ENCODE measurements around the gene THRB. TPM values are rescaled to one million over a fixed set of nuclear protein-coding genes. Genes with fewer than 3 reads are reported as not detected.

Gene THRB
- total and polyA plus RNA-seq, 5 donors from 2014 or later, result 0.30 TPM; not detected in 4

DNA sequence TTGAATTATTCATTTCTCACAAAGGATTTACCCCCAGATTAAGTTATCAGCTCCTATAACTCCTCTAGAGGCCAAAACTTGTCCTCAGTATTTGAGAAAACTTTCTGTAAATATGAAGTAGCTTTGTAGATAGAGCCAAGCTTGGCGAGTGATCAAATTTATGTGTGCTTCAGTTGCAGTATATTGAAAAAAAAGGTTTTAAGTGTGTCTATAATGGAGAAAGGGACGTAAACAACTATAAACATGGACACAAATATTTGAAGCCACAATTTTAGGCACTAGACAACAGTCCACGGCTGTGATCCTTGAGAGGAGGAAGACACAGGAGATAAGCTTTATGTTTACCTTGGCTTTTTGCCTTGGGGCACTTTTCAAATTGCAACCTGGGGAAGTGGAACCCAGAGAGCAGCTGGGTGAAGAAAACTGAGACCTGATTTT, 118.7 kb downstream of the THRB start:
- no peak overlapping the region for H3K4me3 Mint-ChIP-seq
- DNase-seq (no peak), ATAC-seq (ENCODE audit: low read depth in 2 of 2) (no peak)
- H3K9me3 ChIP-seq (ENCODE audit: control insufficient read depth in 2 of 2, low read length in 2 of 2), result no peaks in the 10 kb centered on the region
- H3K36me3 ChIP-seq (ENCODE audit: control insufficient read depth, insufficient read depth, low read length), result no peaks in the 10 kb centered on the region
- no peaks in the 10 kb centered on the region for H3K27me3 Mint-ChIP-seq
- H3K4me3 ChIP-seq (ENCODE audit: low read depth, low read length), result no peak overlapping the region
- H3K27me3 ChIP-seq (ENCODE audit: control insufficient read depth, insufficient read depth, low read length), result no peaks in the 10 kb centered on the region
- no peaks in the 10 kb centered on the region for H3K4me1 ChIP-seq (ENCODE audit: control insufficient read depth, insufficient read depth, low read length, poor library complexity, severe bottlenecking)
- no peaks in the 10 kb centered on the region for H3K36me3 Mint-ChIP-seq
- H3K27ac ChIP-seq (ENCODE audit: insufficient read depth, low read length, poor library complexity, severe bottlenecking), result no peak overlapping the region
- no peak overlapping the region for H3K27ac Mint-ChIP-seq
- no peaks in the 10 kb centered on the region for H3K4me1 Mint-ChIP-seq
- peaks cover 0 to 4% (median 2%) of the 10 kb centered on the region in 7 donors for H3K9me3 Mint-ChIP-seq

DNA sequence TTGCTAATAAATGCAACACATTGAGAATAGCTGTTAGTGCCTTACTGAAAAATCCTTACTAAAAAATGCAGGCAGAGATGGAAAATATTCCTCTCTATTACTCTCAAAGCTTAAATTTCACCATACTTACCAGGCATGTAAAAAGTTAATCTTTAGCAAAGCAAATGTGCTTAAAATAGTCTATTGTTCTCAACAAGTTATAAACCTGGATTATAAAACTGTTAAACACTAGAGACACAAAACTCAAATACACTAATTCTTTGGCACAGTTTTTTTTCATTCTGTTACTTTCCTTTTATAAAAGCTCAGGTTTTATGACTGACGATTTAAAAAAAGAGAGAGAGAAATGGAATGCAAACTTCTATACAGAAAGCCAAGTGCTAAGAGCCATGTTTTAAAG, 119.8 kb downstream of the THRB start:
- Mint-ChIP-seq H3K27me3 (no peaks in the 10 kb centered on the region), H3K4me1 (no peaks in the 10 kb centered on the region), H3K36me3 (no peaks in the 10 kb centered on the region), H3K27ac (no peak overlapping the region), H3K9me3 (peaks cover 0 to 3% (median under 1%) of the 10 kb centered on the region in 7 donors), H3K4me3 (no peak overlapping the region)
- ATAC-seq (ENCODE audit: low read depth in 2 of 2) (no peak), DNase-seq (no peak)
- Histone ChIP-seq H3K36me3 (ENCODE audit: control insufficient read depth, insufficient read depth, low read length) (no peaks in the 10 kb centered on the region), H3K4me1 (ENCODE audit: control insufficient read depth, insufficient read depth, low read length, poor library complexity, severe bottlenecking) (no peaks in the 10 kb centered on the region), H3K27ac (ENCODE audit: insufficient read depth, low read length, poor library complexity, severe bottlenecking) (no peak overlapping the region), H3K27me3 (ENCODE audit: control insufficient read depth, insufficient read depth, low read length) (no peaks in the 10 kb centered on the region), H3K4me3 (ENCODE audit: low read depth, low read length) (no peak overlapping the region), H3K9me3 (ENCODE audit: control insufficient read depth in 2 of 2, low read length in 2 of 2) (no peaks in the 10 kb centered on the region)

DNA sequence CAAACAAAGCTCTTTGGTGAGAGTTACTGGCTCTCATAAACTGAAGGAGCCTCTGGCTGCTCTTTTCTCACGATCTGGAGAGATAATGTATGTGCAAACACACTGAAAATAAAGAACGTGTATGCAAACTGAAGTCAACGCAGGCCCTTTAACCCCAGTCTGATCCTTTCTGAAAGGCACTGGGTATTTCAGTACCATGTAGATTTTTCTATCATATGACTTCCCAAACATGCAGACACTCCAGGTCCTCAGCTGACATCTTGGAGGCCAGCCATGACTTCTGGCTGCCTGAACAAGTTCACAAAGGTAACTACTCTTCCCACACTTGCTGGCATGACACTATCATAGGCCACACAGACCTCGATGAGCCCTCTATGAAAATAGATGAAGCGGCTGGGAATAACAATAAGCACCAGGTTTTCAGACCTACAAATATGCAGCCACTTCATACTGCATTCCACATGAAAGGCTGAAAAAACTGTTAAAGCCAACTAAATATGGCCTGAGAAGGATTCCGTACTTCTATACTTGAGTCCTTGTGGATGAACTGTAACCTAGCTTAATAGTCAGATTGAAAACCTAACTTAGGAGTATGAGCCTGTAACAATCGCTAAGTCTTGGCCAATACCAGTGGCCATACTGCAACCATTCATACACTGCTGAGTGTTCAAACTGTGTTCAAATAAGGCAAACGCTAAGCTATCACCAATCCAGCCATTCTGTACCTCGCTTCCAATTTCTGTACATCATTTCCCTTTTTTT, 121.3 kb downstream of the THRB start:
- no peaks in the 10 kb centered on the region for H3K27me3 ChIP-seq (ENCODE audit: control insufficient read depth, insufficient read depth, low read length)
- Mint-ChIP-seq H3K36me3 (no peaks in the 10 kb centered on the region), H3K4me3 (no peak overlapping the region), H3K27ac (no peak overlapping the region), H3K4me1 (no peaks in the 10 kb centered on the region), H3K9me3 (peaks cover 0 to 4% (median 2%) of the 10 kb centered on the region in 7 donors), H3K27me3 (no peaks in the 10 kb centered on the region)
- no peaks in the 10 kb centered on the region for H3K36me3 ChIP-seq (ENCODE audit: control insufficient read depth, insufficient read depth, low read length)
- no peak for DNase-seq
- no peak for ATAC-seq (ENCODE audit: low read depth in 2 of 2)
- no peaks in the 10 kb centered on the region for H3K4me1 ChIP-seq (ENCODE audit: control insufficient read depth, insufficient read depth, low read length, poor library complexity, severe bottlenecking)
- H3K4me3 ChIP-seq (ENCODE audit: low read depth, low read length), result no peak overlapping the region
- H3K9me3 ChIP-seq (ENCODE audit: control insufficient read depth in 2 of 2, low read length in 2 of 2), result no peaks in the 10 kb centered on the region
- no peak overlapping the region for H3K27ac ChIP-seq (ENCODE audit: insufficient read depth, low read length, poor library complexity, severe bottlenecking)

GRCh38 chr3:24372559-24373197, 122.0 kb downstream of the THRB start:
- Mint-ChIP-seq H3K9me3 (peaks cover 0 to 6% (median 2%) of the 10 kb centered on the region in 7 donors), H3K27ac (no peak overlapping the region), H3K36me3 (no peaks in the 10 kb centered on the region), H3K4me3 (no peak overlapping the region), H3K27me3 (no peaks in the 10 kb centered on the region), H3K4me1 (no peaks in the 10 kb centered on the region)
- H3K9me3 ChIP-seq (ENCODE audit: control insufficient read depth in 2 of 2, low read length in 2 of 2), result no peaks in the 10 kb centered on the region
- H3K4me3 ChIP-seq (ENCODE audit: low read depth, low read length), result no peak overlapping the region
- H3K27ac ChIP-seq (ENCODE audit: insufficient read depth, low read length, poor library complexity, severe bottlenecking), result no peak overlapping the region
- ATAC-seq (ENCODE audit: low read depth in 2 of 2) (no peak), DNase-seq (no peak)
- H3K4me1 ChIP-seq (ENCODE audit: control insufficient read depth, insufficient read depth, low read length, poor library complexity, severe bottlenecking), result no peaks in the 10 kb centered on the region
- H3K36me3 ChIP-seq (ENCODE audit: control insufficient read depth, insufficient read depth, low read length), result no peaks in the 10 kb centered on the region
- no peaks in the 10 kb centered on the region for H3K27me3 ChIP-seq (ENCODE audit: control insufficient read depth, insufficient read depth, low read length)

GRCh38 chr3:24370352-24371090, 124.1 kb downstream of the THRB start:
- no peaks in the 10 kb centered on the region for H3K36me3 ChIP-seq (ENCODE audit: control insufficient read depth, insufficient read depth, low read length)
- no peaks in the 10 kb centered on the region for H3K9me3 ChIP-seq (ENCODE audit: control insufficient read depth in 2 of 2, low read length in 2 of 2)
- no peak for DNase-seq
- Mint-ChIP-seq H3K4me1 (no peaks in the 10 kb centered on the region), H3K27me3 (no peaks in the 10 kb centered on the region), H3K4me3 (no peak overlapping the region), H3K27ac (no peak overlapping the region), H3K36me3 (no peaks in the 10 kb centered on the region), H3K9me3 (peaks cover 0 to 6% (median 0%) of the 10 kb centered on the region in 7 donors)
- no peak overlapping the region for H3K27ac ChIP-seq (ENCODE audit: insufficient read depth, low read length, poor library complexity, severe bottlenecking)
- H3K4me1 ChIP-seq (ENCODE audit: control insufficient read depth, insufficient read depth, low read length, poor library complexity, severe bottlenecking), result no peaks in the 10 kb centered on the region
- no peak overlapping the region for H3K4me3 ChIP-seq (ENCODE audit: low read depth, low read length)
- no peaks in the 10 kb centered on the region for H3K27me3 ChIP-seq (ENCODE audit: control insufficient read depth, insufficient read depth, low read length)
- ATAC-seq (ENCODE audit: low read depth in 2 of 2), result no peak

- no peak overlapping the region for H3K4me3 Mint-ChIP-seq
- peaks cover 0 to 6% (median 0%) of the 10 kb centered on the region in 7 donors for H3K9me3 Mint-ChIP-seq
- no peak for ATAC-seq (ENCODE audit: low read depth in 2 of 2)
Measured at GRCh38 chr3:24368605-24369004, 126.0 kb downstream of the THRB start.

DNA sequence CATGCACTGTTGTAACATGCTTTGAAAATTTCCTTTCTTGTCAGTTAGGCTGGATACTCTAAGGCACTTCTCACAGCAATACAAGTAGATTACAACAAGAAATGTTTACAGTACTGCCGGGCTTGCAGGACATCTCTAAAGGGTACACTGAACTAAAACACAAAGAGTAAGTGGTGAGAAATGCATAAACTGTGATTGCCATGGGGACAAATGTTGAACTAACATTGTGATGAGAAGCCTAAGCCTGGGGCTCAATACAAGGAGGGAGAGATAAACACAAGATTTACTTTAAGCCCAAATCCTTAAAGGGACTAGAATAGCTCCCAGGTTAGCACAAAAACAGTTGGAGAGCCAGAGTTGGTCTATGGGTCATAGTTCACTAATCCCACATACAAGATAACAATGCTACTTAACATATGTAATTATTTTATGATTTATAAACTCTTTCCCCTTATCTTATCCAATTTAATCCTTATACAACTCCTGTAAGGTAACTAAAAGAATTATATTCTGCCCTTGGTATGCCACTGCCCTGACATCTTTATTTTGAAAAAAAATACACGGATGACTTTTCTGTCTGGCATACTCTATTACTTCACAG, 126.9 kb downstream of the THRB start:
- H3K27me3 ChIP-seq (ENCODE audit: control insufficient read depth, insufficient read depth, low read length), result no peaks in the 10 kb centered on the region
- no peaks in the 10 kb centered on the region for H3K4me1 ChIP-seq (ENCODE audit: control insufficient read depth, insufficient read depth, low read length, poor library complexity, severe bottlenecking)
- H3K27ac ChIP-seq (ENCODE audit: insufficient read depth, low read length, poor library complexity, severe bottlenecking), result no peak overlapping the region
- H3K36me3 Mint-ChIP-seq, result no peaks in the 10 kb centered on the region
- H3K4me3 Mint-ChIP-seq, result no peak overlapping the region
- no peak overlapping the region for H3K4me3 ChIP-seq (ENCODE audit: low read depth, low read length)
- H3K9me3 ChIP-seq (ENCODE audit: control insufficient read depth in 2 of 2, low read length in 2 of 2), result no peaks in the 10 kb centered on the region
- ATAC-seq (ENCODE audit: low read depth in 2 of 2), result no peak
- H3K27me3 Mint-ChIP-seq, result no peaks in the 10 kb centered on the region
- no peak overlapping the region for H3K27ac Mint-ChIP-seq
- DNase-seq, result no peak
- H3K4me1 Mint-ChIP-seq, result no peaks in the 10 kb centered on the region
- no peaks in the 10 kb centered on the region for H3K36me3 ChIP-seq (ENCODE audit: control insufficient read depth, insufficient read depth, low read length)
- peaks cover 0 to 6% (median 0%) of the 10 kb centered on the region in 7 donors for H3K9me3 Mint-ChIP-seq

More at GRCh38 chr3:24368605-24369004, 126.0 kb downstream of the THRB start:
- Mint-ChIP-seq H3K36me3 (no peaks in the 10 kb centered on the region), H3K27me3 (no peaks in the 10 kb centered on the region), H3K27ac (no peak overlapping the region), H3K4me1 (no peaks in the 10 kb centered on the region)
- H3K36me3 ChIP-seq (ENCODE audit: control insufficient read depth, insufficient read depth, low read length), result no peaks in the 10 kb centered on the region
- H3K27me3 ChIP-seq (ENCODE audit: control insufficient read depth, insufficient read depth, low read length), result no peaks in the 10 kb centered on the region
- H3K27ac ChIP-seq (ENCODE audit: insufficient read depth, low read length, poor library complexity, severe bottlenecking), result no peak overlapping the region
- H3K9me3 ChIP-seq (ENCODE audit: control insufficient read depth in 2 of 2, low read length in 2 of 2), result no peaks in the 10 kb centered on the region
- H3K4me1 ChIP-seq (ENCODE audit: control insufficient read depth, insufficient read depth, low read length, poor library complexity, severe bottlenecking), result no peaks in the 10 kb centered on the region
- DNase-seq, result no peak
- H3K4me3 ChIP-seq (ENCODE audit: low read depth, low read length), result no peak overlapping the region
